Panc1 (cell line): Measurements from ENCODE around the gene TOM1. TPM values are rescaled to one million over a fixed set of nuclear protein-coding genes. Genes with fewer than 3 reads are reported as not detected.

Experiments
- ATAC-seq: fragments of 200-7000 bp; cut with Tn5 transposase; 2 replicates; pipeline ENCODE4 v1.9.1; 2020; ENCODE audit warnings: mild to moderate bottlenecking, moderate library complexity
- BruUV-seq: library from RNA; stranded (reverse); fragments of 400-500 nt; replicated peaks from 2 replicates; lab custom pipeline; 2021; lab: Mats Ljungman, UMichigan
- CTCF ChIA-PET: fragments of 300-600 bp; sonication (Branson Sonifier 250); formaldehyde crosslinking; loops from one replicate; lab custom pipeline; 2022; ENCODE audit warnings: antibody characterized with exemption; lab: Charles Lee
- POLR2A ChIA-PET: fragments of 300-600 bp; sonication (Branson Sonifier 250); formaldehyde crosslinking; loops from one replicate; lab custom pipeline; 2022; ENCODE audit warnings: antibody characterized with exemption; lab: Charles Lee
- DNase-seq: peaks from one replicate; pipeline ENCODE4 v3.0.0-alpha.2; 2010; ENCODE audit warnings: low read depth, low spot score
- H3K27ac ChIP-seq: 2 replicates; pipeline ENCODE4 v1.5.1; 2011; ENCODE audit warnings: mild to moderate bottlenecking, low read length, inconsistent platforms
- H3K27me3 ChIP-seq: fragments of 200-500 bp; sonication (Bioruptor generic); 2 replicates; pipeline ENCODE4 v1.6.0; 2014; ENCODE audit warnings: low read length, inconsistent platforms; ENCODE audit not compliant: control insufficient read depth, insufficient read depth
- H3K36me3 ChIP-seq: fragments of 200-500 bp; sonication (Bioruptor generic); 2 replicates; pipeline ENCODE4 v1.5.1; 2014; ENCODE audit warnings: inconsistent platforms, mild to moderate bottlenecking, low read length, moderate library complexity; ENCODE audit not compliant: control insufficient read depth, insufficient read depth
- H3K4me1 ChIP-seq: 2 replicates; pipeline ENCODE4 v1.5.1; 2011; ENCODE audit warnings: inconsistent platforms, mild to moderate bottlenecking, low read length, moderate library complexity; ENCODE audit not compliant: control insufficient read depth, insufficient read depth
- H3K4me3 ChIP-seq, 2 experiments: 2 replicates each; pipeline ENCODE4 v1.5.1; 2011 to 2012; ENCODE audit warnings: low read depth in 2 of 2, low read length in 2 of 2, mild to moderate bottlenecking in 2 of 2, inconsistent platforms in 1 of 2, moderate library complexity in 1 of 2
- H3K9me3 ChIP-seq: fragments of 200-500 bp; sonication (Bioruptor generic); 2 replicates; pipeline ENCODE4 v1.5.1; 2014; ENCODE audit warnings: low read depth, mild to moderate bottlenecking, inconsistent platforms, low read length, moderate library complexity; ENCODE audit not compliant: control insufficient read depth, insufficient read depth
- POLR2AphosphoS5 ChIP-seq: IDR thresholded peaks from 2 replicates; pipeline ENCODE4 v1.6.1; 2012; ENCODE audit warnings: mild to moderate bottlenecking, low read depth, low read length, moderate library complexity
- SIN3A ChIP-seq: IDR thresholded peaks from 2 replicates; pipeline ENCODE4 v1.6.1; 2012; ENCODE audit warnings: low read depth, mild to moderate bottlenecking, low read length, moderate library complexity, borderline replicate concordance; ENCODE audit not compliant: insufficient read depth
- TCF7L2 ChIP-seq: IDR thresholded peaks from 2 replicates; pipeline ENCODE4 v1.6.1; 2011; ENCODE audit warnings: mild to moderate bottlenecking, low read depth, low read length, inconsistent platforms
- in situ Hi-C: cut with HindIII; loops from 2 replicates; pipeline ENCODE4 v1.10.0; 2016; ENCODE audit warnings: low sequenced_read_pairs, low pct_unique_long_range_greater_than_20kb
- intact Hi-C: fragments of 100-400 bp; cut with micrococcal nuclease; formaldehyde crosslinking; loops from one replicate; pipeline ENCODE4 v1.10.0; 2022; ENCODE audit not compliant: unreplicated experiment
- total RNA-seq: library from RNA; stranded (reverse); gene quantifications from one replicate; pipeline ENCODE4 v1.2.1, GENCODE V29; 2021; ENCODE audit not compliant: unreplicated experiment
- TF ChIP-seq, protein P1 (sequence below), 2 experiments: IDR thresholded peaks; 2 replicates each; pipeline ENCODE4 v1.6.1; 2011 to 2012; ENCODE audit warnings: low read depth in 2 of 2, control low read depth in 1 of 2, low read length in 1 of 2, mild to moderate bottlenecking in 1 of 2, moderate library complexity in 1 of 2; ENCODE audit not compliant: insufficient read depth in 1 of 2
- TF ChIP-seq, protein P2 (sequence below): fragments of 450-650 bp; IDR thresholded peaks from 2 replicates; pipeline ENCODE4 v1.5.1; 2017; ENCODE audit warnings: mild to moderate bottlenecking

TOM1 gene
- total RNA-seq, 1 experiment from 2014 or later: 32.7 TPM

DNA sequence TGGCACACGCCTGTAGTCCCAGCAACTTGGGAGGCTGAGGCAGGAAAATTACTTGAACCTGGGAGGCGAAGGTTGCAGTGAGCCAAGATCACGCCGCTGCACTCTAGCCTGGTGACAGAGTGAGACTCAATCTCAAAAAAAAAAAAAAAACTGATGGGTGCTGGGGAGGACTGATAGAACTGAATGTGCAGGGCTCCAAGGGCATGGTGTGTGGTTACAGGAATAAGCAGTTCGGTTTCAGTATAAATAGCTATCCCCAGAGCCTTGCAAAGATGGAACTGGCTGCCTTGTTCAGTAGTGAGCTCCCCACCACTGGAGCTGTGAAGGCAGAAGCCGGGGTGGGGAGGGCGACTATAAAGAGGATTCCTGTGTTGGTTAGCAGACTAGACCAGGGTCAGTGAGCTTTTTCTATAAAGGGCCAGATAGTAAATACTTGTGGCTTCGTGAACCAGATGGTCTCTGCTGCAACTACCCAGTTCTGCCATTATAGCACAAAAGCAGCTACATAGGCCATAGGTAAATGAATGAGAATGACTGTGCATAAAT, 5.9 kb downstream of the TOM1 start:
- ATAC-seq (no peak), DNase-seq (no peak)
- intact Hi-C loops: no loop called here
- Histone ChIP-seq H3K4me3 (no peak overlapping the region), H3K36me3 (no peaks in the 10 kb centered on the region), H3K9me3 (no peaks in the 10 kb centered on the region), H3K4me1 (peaks cover 6% of the 10 kb centered on the region), H3K27me3 (no peaks in the 10 kb centered on the region), H3K27ac (no peak overlapping the region)
- no TSS peak for BruUV-seq
- ChIA-PET CTCF (no interaction called here), POLR2A (no interaction called here)
- in situ Hi-C loops: no loop called here
- TF ChIP-seq, protein P1, sequence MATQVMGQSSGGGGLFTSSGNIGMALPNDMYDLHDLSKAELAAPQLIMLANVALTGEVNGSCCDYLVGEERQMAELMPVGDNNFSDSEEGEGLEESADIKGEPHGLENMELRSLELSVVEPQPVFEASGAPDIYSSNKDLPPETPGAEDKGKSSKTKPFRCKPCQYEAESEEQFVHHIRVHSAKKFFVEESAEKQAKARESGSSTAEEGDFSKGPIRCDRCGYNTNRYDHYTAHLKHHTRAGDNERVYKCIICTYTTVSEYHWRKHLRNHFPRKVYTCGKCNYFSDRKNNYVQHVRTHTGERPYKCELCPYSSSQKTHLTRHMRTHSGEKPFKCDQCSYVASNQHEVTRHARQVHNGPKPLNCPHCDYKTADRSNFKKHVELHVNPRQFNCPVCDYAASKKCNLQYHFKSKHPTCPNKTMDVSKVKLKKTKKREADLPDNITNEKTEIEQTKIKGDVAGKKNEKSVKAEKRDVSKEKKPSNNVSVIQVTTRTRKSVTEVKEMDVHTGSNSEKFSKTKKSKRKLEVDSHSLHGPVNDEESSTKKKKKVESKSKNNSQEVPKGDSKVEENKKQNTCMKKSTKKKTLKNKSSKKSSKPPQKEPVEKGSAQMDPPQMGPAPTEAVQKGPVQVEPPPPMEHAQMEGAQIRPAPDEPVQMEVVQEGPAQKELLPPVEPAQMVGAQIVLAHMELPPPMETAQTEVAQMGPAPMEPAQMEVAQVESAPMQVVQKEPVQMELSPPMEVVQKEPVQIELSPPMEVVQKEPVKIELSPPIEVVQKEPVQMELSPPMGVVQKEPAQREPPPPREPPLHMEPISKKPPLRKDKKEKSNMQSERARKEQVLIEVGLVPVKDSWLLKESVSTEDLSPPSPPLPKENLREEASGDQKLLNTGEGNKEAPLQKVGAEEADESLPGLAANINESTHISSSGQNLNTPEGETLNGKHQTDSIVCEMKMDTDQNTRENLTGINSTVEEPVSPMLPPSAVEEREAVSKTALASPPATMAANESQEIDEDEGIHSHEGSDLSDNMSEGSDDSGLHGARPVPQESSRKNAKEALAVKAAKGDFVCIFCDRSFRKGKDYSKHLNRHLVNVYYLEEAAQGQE (IDR thresholded peaks at IDR 0.05; ENCODE audit: insufficient read depth in 1 of 2, low read depth in 2 of 2, low read length in 1 of 2): no peak
- TF ChIP-seq TCF7L2 (no peak), POLR2AphosphoS5 (no peak), SIN3A (no peak)
- TF ChIP-seq, protein P2, sequence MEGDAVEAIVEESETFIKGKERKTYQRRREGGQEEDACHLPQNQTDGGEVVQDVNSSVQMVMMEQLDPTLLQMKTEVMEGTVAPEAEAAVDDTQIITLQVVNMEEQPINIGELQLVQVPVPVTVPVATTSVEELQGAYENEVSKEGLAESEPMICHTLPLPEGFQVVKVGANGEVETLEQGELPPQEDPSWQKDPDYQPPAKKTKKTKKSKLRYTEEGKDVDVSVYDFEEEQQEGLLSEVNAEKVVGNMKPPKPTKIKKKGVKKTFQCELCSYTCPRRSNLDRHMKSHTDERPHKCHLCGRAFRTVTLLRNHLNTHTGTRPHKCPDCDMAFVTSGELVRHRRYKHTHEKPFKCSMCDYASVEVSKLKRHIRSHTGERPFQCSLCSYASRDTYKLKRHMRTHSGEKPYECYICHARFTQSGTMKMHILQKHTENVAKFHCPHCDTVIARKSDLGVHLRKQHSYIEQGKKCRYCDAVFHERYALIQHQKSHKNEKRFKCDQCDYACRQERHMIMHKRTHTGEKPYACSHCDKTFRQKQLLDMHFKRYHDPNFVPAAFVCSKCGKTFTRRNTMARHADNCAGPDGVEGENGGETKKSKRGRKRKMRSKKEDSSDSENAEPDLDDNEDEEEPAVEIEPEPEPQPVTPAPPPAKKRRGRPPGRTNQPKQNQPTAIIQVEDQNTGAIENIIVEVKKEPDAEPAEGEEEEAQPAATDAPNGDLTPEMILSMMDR: no peak

DNA sequence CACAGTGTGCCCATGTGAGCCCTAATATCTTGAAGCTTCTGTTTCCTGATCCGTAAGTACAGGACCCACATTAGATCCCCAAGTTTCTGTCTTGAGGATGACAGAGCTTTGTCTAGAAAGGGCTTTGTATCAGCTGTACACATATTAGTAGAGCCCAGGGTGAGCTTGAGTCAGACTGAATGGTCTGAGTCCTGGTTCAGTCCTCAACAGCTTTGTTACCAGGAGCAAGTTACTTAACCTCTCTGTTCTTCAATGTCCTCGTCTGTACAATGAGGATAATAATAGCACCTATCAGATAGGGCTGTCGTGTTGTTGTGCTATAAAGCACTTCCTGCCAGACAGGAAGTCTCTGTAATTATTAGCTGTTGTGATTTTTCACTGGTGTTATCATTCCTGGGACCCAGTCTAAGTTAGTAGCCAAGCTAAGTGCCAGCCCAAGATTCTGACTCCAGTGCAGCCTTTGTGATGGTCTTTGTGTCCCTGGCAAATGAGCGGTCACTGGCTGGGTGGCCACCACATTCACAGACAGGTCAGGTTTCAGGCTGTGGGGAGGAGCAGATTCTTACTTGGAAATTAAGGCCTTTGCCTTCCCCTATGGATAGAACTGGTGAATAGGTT, 6.8 kb downstream of the TOM1 start:
- CTCF ChIA-PET: no interaction called here
- POLR2A ChIA-PET: no interaction called here

More for the DNA sequence above, 6.8 kb downstream of the TOM1 start:
- no TSS peak for BruUV-seq
- intact Hi-C loops: no loop called here
- no peaks in the 10 kb centered on the region for H3K27me3 ChIP-seq
- in situ Hi-C loops: no loop called here
- peaks cover 15% of the 10 kb centered on the region for H3K4me1 ChIP-seq
- H3K27ac ChIP-seq: no peak overlapping the region
- no peaks in the 10 kb centered on the region for H3K36me3 ChIP-seq
- no peak for TF ChIP-seq TCF7L2
- no peak for TF ChIP-seq POLR2AphosphoS5
- TF ChIP-seq SIN3A: no peak
- TF ChIP-seq, protein P2: no peak
- ATAC-seq: no peak
- DNase-seq: no peak
- no peak overlapping the region for H3K4me3 ChIP-seq
- H3K9me3 ChIP-seq: no peaks in the 10 kb centered on the region
